Left hindlimb (tissue), 1 donor: ENCODE results near the gene NUDT14.

Source experiments
- DNase-seq: peaks from one replicate; pipeline ENCODE4 v3.0.0-alpha.2; 2018

Gene NUDT14

DNA sequence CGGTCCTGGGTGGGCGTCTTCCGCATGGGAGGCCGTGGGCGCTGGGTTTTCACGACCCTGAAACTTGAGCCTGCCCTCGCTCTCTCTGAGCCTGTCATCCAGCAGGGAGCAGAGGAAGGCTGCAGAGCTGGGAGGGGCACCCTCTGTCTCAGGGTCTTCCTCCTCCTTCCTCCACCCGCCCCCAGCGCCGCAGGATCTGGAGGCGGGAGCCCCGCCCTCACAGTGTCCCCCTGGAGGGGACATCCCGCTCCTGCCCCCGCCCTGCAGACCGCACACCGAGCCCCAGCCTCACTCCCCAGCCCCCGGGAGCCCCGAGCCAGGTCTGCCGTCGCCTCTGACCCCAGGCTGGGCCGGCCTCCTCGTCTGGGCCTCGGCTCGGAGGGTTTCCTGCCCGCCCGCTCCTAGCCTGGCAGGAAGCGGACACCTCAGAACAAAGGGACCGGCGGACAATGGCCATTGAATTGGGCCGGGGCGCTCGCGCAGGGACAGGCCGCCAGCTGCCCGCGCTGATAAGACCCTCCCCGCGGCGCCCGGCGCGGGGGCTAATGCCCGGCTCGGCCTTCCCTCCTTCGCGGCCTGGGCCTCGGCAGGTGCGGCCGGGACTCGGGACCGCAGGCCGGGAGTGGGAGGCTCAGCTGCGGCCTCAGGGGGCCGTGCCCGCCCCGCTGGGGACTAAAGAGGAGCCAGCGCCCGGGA lies 15.3 kb upstream of the NUDT14 start:
- DNase-seq: peak; percentile 69

DNA sequence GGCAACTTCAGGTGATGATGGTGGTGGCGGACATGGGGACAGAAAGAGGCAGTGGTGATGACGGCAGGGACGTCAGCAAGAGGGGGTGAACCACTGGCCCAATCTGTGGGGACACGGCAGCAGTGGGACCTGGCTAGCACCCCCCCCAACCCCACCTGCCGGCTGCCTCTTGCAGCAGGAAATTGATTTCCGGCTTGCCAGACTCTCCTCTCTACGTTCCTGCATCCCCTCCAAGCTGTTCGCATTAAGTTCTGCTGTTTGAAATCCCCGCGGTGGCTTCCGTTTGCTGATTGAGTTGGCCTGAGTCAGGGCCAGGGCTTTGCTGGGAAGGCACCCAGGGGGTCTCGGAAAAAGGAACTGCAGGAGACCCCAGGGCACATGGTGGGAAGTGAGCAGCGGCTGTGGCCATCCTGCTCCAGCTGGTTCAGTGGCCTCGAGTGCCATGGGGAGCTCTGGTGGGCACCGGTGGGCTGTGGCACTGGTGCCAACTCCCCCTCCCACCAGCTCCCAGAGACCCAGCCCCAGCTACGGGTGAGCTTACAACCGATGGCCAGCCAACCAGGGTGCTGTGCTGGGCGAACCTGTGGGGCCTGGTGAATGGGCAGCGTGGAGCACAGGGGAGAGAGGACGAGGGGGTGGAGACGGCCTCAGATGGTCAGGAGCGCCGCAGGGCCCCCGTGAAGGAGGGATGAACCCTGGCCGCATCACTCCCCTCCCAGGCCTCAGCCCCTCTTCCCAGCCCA lies 14.6 kb upstream of the NUDT14 start:
- DNase-seq: no peak

DNA sequence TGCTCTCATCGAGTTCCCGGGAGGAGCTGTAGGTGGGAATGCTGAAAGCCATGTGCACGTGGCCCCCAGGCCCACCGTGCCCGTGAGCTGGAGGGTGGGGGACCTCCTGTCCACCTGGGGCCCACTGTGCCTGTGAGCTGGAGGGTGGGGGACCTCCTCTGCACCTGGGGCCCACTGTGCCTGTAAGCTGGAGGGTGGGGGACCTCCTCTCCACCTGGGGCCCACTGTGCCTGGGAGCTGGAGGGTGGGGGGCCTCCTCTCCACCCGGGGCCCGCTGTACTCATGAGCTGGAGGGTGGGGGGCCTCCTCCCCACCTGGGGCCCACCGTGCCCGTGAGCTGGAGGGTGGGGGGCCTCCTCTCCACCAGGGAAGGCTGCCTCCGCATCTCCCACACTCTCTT lies 13.9 kb upstream of the NUDT14 start:
- DNase-seq: no peak

DNA sequence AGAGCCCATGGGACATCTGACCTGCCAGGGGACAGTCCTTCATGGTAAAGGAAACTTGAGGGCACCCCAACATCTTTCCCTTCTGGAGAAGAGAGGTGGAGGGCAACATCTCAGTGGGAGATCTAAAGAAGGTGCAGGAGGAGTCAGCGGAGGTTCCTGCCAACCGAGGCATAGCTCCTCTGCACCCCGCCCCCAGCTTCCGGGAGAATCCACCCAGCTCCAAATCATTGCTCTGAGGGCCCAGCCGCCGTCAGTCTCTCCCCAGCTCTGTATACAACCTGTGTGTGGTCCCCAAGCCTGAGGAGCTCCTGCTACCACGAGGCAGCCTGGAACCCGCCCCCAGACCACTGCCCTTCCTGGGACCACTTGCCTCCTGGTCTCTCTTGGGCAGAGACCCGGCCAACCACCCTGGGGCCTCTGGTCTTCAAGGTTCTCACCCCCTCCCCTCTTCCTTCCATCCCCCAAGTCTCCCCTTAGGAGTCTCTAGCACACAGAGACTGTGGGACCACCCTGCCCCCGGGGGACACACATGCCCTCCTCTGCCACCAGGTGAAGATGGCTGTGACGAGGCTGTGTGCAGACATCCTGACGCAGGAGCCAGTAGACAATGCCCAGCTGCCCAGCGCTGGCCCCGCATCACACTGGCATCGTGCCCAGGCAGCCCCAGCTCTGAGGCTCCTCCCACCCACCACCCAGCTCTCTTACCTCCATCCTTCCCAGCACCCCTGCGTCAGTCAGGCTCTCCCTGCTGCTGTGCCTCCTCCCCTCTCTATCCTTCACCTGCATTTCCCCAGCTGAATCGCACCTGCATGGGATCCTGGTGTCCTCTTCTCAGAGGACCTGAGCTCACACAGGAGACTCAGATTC lies 13.0 kb upstream of the NUDT14 start:
- no peak for DNase-seq

DNA sequence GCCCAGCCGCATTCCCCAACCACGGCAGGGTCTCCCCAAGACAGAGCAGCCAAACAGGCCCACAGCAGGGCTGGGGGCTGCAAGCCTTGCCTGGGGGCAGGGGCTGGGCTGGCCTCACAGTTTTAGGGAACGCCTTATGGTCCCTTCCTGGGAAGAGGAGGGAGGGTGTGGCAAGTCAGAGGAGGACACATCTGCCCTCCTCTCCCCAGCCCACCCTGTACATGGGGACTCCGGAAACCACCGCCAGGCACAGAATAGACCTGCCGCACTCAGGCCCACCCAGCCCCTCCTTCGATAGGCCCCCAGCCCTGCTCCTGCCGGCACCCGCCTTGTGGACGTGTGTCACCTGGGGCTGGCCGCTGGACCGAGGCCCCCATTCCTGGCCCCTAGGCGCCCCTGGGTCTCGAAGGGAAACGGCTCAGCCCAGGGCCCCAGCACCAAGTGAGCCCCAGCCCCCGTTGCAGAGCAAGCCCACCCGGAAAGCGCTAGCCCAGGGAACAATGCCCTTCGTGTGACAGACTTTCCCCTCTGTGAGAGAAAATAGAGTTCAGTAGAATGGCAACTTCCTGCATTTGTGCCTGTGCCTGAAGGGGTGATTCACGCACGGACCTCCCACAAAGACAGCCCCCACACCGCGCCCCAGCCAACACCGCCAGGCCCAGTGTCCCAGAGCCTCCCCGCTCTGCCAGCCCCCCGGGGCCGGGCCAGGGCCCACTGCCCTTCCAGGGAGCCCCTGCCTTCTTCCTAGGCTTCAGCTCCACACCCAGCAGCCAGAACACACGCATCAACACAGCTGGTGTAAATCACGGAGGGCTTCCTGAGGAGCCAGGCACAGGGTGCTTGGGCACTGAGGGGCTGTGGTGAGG lies 12.0 kb upstream of the NUDT14 start:
- DNase-seq: no peak

DNA sequence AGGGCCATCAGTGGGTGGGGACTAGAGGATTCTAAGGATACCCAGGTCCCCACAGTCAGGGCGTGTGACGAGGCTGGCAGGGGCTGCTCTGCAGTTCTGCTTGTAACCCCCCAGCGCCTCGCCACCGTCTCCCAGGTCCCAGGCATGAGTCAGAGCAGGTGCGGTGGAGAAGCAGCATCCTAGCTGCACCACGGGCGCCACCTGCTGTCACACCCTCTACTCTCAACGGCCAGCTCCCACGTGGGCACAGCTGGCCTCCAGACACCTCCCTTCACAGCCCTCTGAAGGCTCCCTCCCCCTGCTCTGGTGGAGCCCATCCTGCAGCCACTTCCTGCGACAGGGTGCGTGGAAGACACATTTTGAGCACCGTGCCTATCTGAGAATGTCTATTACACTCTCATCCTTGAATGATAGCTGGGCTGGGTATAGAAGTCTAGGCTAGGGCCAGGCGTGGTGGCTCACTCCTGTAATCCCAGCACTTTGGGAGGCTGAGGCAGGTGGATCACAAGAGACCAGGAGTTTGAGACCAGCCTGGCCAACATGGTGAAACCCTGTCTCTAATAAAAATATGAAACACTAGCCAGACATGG lies 6.9 kb upstream of the NUDT14 start:
- no peak for DNase-seq

DNA sequence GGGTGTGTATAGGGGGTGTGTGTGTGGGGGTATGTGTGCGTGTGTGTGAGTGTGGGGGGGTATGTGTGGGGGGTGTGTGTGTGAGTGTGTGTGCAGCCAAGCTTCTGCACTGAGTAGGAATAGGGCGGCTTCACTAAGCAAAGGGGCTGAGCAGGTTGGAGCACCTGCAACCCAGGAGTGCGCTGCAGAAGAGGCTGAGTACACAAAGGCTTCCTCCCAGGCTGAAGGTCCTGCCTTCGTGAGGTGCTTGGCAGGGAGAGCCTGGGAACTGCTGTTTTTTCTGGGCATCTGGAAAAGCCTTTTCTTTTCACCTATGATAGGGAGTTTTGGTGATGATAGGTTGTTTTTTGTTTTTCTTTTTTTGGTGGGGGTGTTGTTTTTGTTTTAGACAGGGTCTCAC lies 6.0 kb upstream of the NUDT14 start:
- no peak for DNase-seq

DNA sequence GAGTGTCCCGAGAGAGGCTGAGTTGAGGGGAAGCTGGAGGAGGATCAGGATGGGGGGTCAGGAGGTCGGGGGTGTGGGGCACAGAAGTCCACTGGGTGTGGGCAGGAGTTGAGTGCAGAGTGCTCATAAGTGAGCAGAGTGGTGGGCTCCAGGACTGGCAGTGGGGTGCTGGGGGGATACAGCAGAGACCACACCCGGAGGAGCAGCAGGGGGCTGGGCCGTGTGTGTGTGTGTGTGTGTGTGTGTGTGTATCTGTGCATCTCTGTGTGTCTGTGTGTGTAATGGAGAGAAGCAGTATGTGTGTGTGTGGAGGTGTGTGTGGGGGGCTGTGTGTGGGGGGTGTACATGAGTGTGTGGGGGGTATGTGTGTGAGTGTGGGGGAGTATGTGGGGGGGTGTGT lies 4.9 kb upstream of the NUDT14 start:
- DNase-seq: no peak

DNA sequence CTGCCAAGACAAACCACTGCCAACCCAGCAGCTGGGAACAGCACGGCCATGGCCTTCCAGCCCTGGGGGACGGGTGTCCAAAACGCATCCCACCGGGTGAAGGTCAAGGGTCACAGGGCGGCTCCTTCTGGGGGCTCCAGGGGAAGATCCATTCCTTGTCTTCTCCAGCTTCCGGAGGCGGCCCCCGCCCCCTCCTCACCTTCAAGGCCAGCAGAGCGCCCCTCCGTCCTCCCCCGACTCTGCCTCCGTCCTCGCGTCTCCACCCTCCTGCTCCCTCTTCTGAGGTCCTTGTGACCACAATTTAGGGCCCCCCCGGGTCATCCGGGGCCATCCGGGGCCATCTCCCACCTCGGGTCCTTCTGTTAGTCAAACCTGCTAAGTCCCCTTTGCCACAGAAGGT lies 3.9 kb upstream of the NUDT14 start:
- DNase-seq: no peak

DNA sequence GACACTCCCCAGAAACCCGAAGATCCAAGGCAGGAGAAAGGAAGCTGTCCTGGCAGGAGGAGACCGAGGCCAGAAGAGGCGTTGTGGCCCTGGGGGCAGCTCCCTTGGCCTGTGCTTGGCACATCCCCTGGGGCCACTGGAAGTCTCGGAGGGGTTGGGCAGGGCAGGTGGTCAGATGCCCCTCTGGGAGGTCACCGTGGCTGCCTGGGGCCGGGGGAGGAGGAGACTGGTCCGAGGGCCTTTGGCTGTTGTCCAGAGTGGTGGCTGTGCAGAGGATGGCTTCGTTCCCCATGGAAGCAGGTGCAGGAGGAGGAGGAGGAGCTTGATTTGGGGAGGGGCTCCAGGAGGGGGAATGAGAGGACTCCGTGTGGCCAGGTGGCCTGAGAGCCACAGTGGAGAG lies 3.3 kb upstream of the NUDT14 start:
- no peak for DNase-seq

DNA sequence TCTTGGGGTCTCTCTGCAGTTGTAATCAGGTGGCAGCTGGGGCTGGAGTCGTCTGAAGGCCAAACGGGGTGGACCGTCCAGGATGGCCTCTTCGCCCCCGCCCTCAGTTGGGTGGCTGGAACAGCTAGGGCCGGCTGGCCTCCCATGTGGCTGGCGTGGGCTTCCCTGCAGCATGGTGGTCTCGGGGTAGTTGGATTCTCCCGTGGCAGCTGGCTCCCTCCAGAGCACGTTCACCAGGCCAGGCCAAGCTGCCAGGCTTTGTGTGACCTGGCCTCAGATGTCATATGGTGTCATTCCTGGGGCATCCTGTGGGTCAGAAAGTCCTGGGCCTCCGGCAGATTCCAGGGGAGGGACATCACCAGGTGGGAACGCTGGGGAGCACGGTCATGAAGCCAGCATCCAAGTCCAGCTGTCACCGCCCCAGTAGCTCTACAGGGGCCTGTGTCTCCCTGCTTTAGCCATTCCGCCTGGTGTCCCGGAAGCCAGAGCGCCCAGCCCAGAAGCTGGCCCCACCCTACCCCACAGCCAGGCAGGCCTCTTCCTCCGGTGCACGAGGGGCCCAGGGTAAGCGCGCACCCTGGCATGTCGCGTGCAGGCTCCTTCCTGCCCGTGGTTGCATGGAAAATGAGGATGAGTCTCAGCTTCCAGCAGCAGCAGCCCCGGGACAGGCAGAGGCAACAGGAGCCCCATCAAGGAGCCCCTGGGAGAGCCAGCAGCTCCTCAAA lies 1.3 kb upstream of the NUDT14 start:
- no peak for DNase-seq

DNA sequence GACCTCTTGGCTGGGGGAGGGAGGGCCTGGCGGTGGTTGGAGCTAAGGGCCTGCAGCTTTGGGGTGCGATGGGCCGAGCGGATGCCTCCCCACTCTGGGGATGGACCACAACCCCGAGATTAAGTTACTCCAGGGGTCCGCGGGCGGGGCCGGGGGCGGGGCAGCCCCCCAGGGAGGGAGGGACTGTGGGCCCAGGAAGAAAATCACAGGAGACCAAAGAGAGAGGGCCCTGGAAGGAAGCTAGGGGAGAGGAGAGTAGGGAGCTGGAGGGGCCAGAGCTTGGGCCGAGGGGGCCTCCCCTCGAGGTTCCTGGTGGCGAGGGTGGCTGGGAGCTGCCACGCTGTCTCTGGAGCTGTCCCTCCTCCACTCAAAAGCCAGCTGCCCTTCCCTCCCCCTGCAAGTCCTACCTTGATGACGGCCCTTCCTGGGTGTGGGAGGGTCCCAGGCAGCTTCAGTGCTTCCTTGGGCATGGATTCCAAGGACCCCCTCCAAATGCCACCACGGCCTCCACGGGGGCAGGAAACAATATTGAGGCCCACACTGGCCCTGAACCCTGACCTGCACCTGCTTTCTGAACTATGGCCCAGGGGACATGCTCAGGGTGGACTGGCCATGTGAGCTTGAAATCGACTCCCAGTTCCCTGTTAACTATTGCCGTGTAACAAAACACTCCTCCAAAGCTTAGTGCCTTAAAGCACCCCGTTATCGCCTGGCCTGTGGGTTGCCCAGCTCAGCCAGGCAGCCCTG lies 610 bp upstream of the NUDT14 start:
- DNase-seq: no peak

DNA sequence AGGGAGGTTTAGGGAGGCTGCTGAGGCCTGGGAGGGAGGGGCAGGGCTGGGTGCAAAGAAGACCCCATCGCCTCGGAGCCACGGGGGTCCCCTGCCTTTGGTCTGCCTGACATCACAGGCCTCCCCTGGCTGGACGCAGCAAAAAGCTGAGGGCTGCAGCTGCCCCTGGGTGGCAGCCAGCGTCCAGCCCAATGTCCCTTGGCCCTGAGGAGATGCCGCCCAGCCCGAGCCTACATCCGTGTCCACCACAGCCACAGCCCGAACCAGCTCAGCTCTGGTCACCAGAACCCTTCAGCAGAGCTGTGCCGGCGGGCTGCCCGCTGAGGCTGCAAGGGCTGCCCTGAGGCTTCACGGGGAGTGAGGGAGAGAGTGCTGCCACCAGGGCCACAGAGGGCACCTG lies 1.9 kb downstream of the NUDT14 start:
- DNase-seq: no peak

DNA sequence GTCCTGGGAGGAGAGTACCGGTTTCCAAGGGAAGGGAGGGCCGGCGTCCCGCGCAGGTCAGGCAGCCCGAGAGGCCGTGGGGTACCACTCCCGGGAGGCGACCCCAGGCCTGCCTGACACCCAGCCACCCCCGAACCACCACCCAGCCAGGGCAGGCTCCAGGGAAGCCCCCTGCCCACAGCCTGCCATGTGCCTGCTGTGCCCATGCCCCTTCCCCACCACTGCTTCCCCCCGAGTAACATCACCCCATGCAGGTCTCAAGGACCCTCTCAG lies 2.3 kb downstream of the NUDT14 start:
- DNase-seq: no peak

DNA sequence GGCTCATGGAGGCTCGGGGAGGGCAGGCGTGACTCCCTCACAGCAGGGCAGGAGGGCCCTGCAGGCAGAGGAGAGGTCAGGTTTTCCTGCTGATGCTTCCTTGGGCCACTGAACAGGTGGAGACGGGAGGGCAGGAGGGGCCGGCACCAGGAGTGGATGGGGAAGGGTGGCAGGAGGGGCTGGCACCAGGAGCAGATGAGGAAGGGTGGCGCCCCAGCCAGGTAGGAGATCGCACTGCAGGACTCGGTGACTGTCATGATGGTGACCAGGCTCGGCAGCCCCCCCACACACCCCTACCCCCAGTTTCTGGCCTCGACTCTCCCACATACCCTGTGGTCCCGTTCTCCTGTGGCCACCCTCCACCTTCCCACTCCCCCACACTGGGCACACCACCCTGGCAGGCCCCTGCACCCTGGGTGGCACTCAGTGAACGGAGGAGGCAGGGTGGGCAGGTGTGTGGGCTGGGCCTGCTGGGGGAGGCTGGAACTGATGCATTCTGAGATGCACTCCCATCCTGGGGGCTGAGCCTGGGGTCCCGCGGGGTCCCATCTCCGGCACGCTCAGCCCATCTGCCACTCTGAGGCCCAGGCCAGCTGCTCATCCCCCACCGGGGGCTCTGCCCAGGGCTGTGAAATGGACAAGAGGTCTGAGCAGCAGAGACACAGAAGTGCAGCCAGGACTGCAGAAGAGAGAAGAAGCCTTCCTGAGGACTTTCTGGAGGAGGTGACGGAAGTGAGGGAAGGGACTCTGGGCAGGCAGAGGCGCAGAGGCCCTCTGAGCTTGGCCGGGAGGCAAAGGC lies 2.8 kb downstream of the NUDT14 start:
- no peak for DNase-seq

DNA sequence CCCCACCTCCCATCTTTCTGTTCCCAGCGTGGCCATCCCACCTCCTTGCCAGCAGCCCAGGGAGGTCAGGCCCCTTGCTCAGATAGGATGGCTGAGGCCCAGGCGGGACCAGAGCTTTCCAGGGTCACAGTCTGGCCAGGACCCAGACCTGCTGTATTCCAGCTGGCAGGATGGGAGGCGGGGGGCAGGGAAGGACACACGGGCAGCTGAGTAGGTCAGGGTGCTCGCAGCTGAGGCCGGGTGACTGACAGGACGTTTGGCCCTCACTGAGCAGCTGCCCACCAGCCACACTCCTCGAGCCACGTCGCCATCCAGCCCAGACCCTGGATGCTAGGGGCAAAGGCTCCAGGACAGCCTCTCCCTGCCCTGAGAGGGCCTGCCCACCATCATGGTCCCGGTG lies 4.0 kb downstream of the NUDT14 start:
- DNase-seq: no peak

DNA sequence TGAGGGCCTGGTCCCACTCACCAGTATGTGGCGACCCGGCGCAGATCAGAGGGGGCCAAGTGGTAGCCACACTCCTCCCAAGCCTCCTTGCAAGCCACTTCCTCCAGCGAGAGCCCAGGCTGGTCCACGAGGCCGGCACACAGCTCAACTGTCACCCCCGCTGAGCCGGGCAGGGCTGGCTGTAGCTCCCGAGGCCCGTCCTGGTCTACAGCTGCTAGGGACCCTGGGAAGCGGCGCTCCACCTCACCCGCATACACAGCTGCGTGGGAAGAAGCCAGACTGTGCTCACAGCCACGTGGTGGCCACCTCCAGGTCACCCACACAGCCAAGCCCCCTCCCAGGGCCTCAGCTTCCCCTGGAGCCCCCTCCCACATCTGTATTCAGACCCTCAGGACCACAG lies 4.6 kb downstream of the NUDT14 start:
- no peak for DNase-seq

DNA sequence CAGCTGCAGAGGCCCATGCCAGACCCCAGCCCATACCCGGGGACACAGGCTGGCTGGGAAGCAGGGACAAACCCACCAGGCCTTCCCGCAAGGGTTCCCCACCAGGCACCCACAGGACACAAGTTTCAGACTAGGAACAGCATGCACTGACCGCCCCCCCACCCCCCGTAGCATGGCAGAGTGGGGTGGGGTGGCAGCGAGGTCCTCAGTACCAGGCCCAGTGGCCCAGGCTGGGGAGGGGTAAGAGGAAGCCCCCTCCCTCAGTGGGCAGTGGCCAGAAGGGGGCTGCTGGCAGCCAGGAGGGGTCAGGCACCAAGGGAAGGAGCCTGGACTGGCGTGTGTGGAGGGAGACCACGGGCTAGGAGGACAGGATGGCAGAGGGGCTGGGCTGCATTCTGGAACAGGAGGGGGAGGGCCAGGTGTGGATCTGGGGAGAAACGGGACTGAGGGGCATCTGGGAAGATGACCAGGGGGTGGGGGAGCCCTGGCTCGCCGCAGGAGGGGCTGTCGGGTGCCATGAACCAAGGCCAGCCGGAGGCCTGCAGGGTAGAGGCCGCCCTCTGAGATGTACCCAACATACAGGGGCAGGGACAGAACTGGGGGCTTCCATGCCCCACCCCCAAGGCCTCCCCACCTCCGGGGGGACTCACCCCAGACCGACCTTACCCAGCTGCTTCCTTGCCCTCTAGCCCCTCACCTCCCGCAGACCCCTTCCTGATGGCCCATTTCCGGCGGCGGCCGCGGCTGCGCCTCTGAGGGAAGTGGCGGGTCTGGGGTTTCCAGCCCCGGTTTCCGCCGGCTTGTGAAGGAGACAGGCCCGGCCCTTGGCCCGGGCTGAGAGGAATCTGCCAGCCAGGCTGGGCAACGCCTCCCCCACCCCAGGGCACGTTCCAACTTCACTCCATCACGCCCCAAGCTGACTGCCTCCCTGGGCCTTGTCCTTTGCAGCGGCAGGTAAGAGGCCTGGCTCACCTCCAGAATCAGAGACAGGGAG lies 6.9 kb downstream of the NUDT14 start:
- no peak for DNase-seq

DNA sequence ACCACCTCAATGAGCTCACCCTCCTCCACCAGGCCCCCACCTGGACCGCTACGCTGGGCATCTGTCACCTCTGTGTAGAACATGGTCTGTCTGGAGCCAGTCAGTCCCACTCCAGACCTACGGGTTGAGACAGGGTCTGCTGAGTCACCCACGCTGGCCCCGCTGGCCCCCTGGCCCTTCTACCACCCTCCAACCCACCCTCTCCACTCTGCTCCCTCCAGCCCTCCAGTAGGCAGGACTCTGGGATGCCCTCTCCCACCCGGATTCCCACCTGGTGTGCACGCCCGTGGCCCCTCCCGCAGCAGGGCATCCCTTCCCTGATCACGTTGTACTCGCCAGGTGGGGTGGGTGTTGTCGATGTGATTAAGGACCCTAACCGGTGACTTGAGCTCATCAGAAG lies 8.0 kb downstream of the NUDT14 start:
- no peak for DNase-seq
